ENCODE results near the gene ZFYVE28. TPM values are rescaled to one million over a fixed set of nuclear protein-coding genes. Genes with fewer than 3 reads are reported as not detected.

Gene ZFYVE28
- total and polyA plus RNA-seq, 2 of the 8 experiments (the other 6 are each of a cell fraction or from before 2014, with no cell fraction given) = 1.7 to 4.9 TPM

DNA sequence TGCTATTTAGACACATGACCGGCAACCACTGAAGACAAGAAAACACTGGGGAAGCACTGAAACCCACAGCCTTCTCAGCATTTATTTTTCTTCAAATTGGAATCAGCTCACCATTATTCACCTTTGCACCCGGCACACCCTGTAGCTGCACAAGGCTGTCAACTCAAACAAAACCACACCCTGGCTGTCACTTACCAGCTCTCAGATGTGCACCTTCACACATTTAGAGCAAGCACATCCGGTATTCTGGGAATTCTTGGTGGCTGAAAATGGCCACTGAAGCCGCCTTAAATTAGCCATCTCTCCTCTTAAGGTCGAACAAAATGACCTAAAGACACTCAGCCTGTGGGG lies 5.9 kb downstream of the ZFYVE28 start:
- Histone ChIP-seq H3K23ac (ENCODE audit: insufficient read length) (no peak overlapping the region), H4K8ac (ENCODE audit: extremely low read depth, insufficient read depth, low read length) (no peak overlapping the region; the same call in 1 of the 2 replicates), H3K18ac (ENCODE audit: extremely low read depth, low read length) (peak overlapping the region; percentile 91; the same call in 1 of the 2 replicates), H2AFZ (ENCODE audit: low read length) (peak overlapping the region; percentile 78; the same call in 1 of the 2 replicates), H3K79me1 (ENCODE audit: low read depth, low read length) (peaks cover 4% of the 10 kb centered on the region; the same call in 1 of the 2 replicates), H4K5ac (ENCODE audit: insufficient read length, low read depth, low read length) (peak overlapping the region; percentile 13), H3K27ac (ENCODE audit: low read depth, low read length) (peak overlapping the region; percentile 68; the same call in 1 of the 2 replicates), H3K4me3 (ENCODE audit: extremely low read depth in 1 of 4, insufficient read depth in 2 of 4, low read depth in 3 of 4, low read length in 4 of 4) (peak overlapping the region; percentile 6 to 56 (median 42); a peak in 6 of 8 replicates), H3K56ac (replicated peaks; ENCODE audit: insufficient read length, low read depth, low read length) (no peak overlapping the region), H3K4me1 (replicated peaks in 1 of 4; ENCODE audit: control insufficient read depth in 3 of 4, insufficient read depth in 4 of 4, low read length in 3 of 4) (peaks cover 12 to 36% (median 26%) of the 10 kb centered on the region in 4 experiments), H3K4ac (replicated peaks; ENCODE audit: insufficient read length, low read depth, low read length) (peak overlapping the region; percentile 8), H2BK12ac (ENCODE audit: low read depth, low read length) (peak overlapping the region; percentile 98), H3K36me3 (ENCODE audit: control insufficient read depth in 2 of 4, insufficient read depth in 4 of 4, low read length in 3 of 4) (no peaks in the 10 kb centered on the region), H4K20me1 (replicated peaks in 1 of 2; ENCODE audit: control insufficient read depth in 1 of 2, insufficient read depth in 2 of 2, low read length in 2 of 2) (peaks cover under 1 to 8% of the 10 kb centered on the region in 2 experiments), H2BK20ac (ENCODE audit: low read length) (peak overlapping the region; percentile 90; the same call in 1 of the 2 replicates), H3K14ac (ENCODE audit: insufficient read length) (no peak overlapping the region), H3K9me3 (ENCODE audit: insufficient read depth in 2 of 2, low read depth in 1 of 2, low read length in 1 of 2) (no peaks in the 10 kb centered on the region), H2AK5ac (ENCODE audit: low read depth, low read length) (peak overlapping the region; percentile 60; the same call in 1 of the 2 replicates), H2BK120ac (replicated peaks; ENCODE audit: low read depth, low read length) (peak overlapping the region; percentile 57), H3K27me3 (replicated peaks in 1 of 4; ENCODE audit: control insufficient read depth in 3 of 4, extremely low read depth in 1 of 4, insufficient read depth in 3 of 4, low read length in 3 of 4) (peaks cover 19 to 38% (median 32%) of the 10 kb centered on the region in 4 experiments), H3K4me2 (ENCODE audit: insufficient read depth in 1 of 2, low read depth in 2 of 2, low read length in 2 of 2) (peak overlapping the region; percentile 78 to 94), H3K9ac (replicated peaks in 1 of 4; ENCODE audit: extremely low read depth in 1 of 4, low read depth in 3 of 4, low read length in 3 of 4) (peak overlapping the region in 3 of 4 experiments; percentile 42 to 51 (median 45); a peak in 3 of 7 replicates), H2BK15ac (ENCODE audit: low read length) (peak overlapping the region; percentile 88), H3K23me2 (ENCODE audit: low read depth, low read length) (peaks cover 14% of the 10 kb centered on the region), H4K91ac (replicated peaks; ENCODE audit: insufficient read length, low read length) (peak overlapping the region; percentile 83), H3K79me2 (ENCODE audit: control insufficient read depth in 1 of 2, insufficient read depth in 2 of 2, low read length in 2 of 2) (no peaks in the 10 kb centered on the region), H2BK5ac (ENCODE audit: low read depth, low read length) (peak overlapping the region; percentile 96)
- 53% methylated on average over 5 of the region's 5 CpGs; no CpG with 5 or more reads in 1 of the 2 experiments for WGBS, 2 experiments (ENCODE audit: extremely low coverage in 1 of 2, insufficient coverage in 1 of 2, insufficient read length in 1 of 2, insufficient replicate concordance in 2 of 2, low coverage in 1 of 2, low lambda C conversion rate in 2 of 2, missing lambda C conversion rate in 1 of 2)
- POLR2A ChIA-PET (ENCODE audit: partially characterized antibody) = interaction anchor here (1.0 to 2.4 kb wide), 6 partner anchors 11 to 123 kb away, joined by 3 to 9 read pairs (median 5); partner anchors contain the start of gene RNF4
- TF ChIP-seq, protein P1, sequence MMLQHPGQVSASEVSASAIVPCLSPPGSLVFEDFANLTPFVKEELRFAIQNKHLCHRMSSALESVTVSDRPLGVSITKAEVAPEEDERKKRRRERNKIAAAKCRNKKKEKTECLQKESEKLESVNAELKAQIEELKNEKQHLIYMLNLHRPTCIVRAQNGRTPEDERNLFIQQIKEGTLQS (IDR thresholded peaks at IDR 0.05; ENCODE audit: insufficient read depth, low read depth, low read length) = no peak
- DNase-seq (ENCODE audit: low read depth in 1 of 2, low spot score in 2 of 2) (no peak), FAIRE-seq (no peak)
- CTCF ChIA-PET (ENCODE audit: partially characterized antibody) = interaction anchor here (1.0 to 3.8 kb wide), 13 partner anchors 9 to 661 kb away, joined by 3 to 18 read pairs (median 5); no protein-coding TSS in a partner anchor

Measured in H1 (cell line).